ENCODE measurements around the gene SHLD3. TPM values are rescaled to one million over a fixed set of nuclear protein-coding genes. Genes with fewer than 3 reads are reported as not detected.
A peak's percentile ranks its signal among the peaks of the same experiment; 100 is the strongest.

Gene SHLD3
- polyA plus RNA-seq, 1 donor = 6.1 TPM

- Histone ChIP-seq H3K9me3 (ENCODE audit: control insufficient read depth, low read depth, low read length) (no peaks in the 10 kb centered on the region), H3K4me3 (ENCODE audit: low read length) (peak within 1 kb of the TSS; percentile 88), H3K4me1 (ENCODE audit: control insufficient read depth, insufficient read depth, low read length) (peaks cover 4% of the 10 kb centered on the region), H3K27me3 (ENCODE audit: control insufficient read depth, insufficient read depth, low read length) (no peaks in the 10 kb centered on the region), H3K27ac (ENCODE audit: low read length) (peak within 1 kb of the TSS; percentile 86), H3K36me3 (ENCODE audit: control insufficient read depth, insufficient read depth, low read length) (no peaks in the 10 kb centered on the region)
- WGBS (ENCODE audit: insufficient coverage, low lambda C conversion rate) = 0% methylated on average over 2 of the region's 32 CpGs
- DNase-seq = peak; percentile 95 to 97
These were observed 729 bp upstream of the SHLD3 start, which contains the start of gene TRIM23 for GRCh38 chr5:65624025-65624570. TSS of gene TRIM23 (minus strand) at chr5:65624333. CDS start at chr5:65624274, 59 bp downstream.

- H3K4me3 ChIP-seq (ENCODE audit: low read length) = peak overlapping the region; percentile 88
- H3K36me3 ChIP-seq (ENCODE audit: control insufficient read depth, insufficient read depth, low read length) = peaks cover 7% of the 10 kb centered on the region
- no peaks in the 10 kb centered on the region for H3K27me3 ChIP-seq (ENCODE audit: control insufficient read depth, insufficient read depth, low read length)
- H3K4me1 ChIP-seq (ENCODE audit: control insufficient read depth, insufficient read depth, low read length) = peaks cover 4% of the 10 kb centered on the region
- H3K27ac ChIP-seq (ENCODE audit: low read length) = peak overlapping the region; percentile 86
- H3K9me3 ChIP-seq (ENCODE audit: control insufficient read depth, low read depth, low read length) = no peaks in the 10 kb centered on the region
- peak in 1 of 2 donors; percentile 12 for DNase-seq
- WGBS (ENCODE audit: insufficient coverage, low lambda C conversion rate) = 57% methylated on average over 3 of the region's 6 CpGs
These were observed 916 bp downstream of the SHLD3 start for GRCh38 chr5:65625743-65626142.

GRCh38 chr5:65630981-65631380 is 6.2 kb downstream of the SHLD3 start:
- Histone ChIP-seq H3K4me3 (ENCODE audit: low read length) (no peak overlapping the region), H3K27me3 (ENCODE audit: control insufficient read depth, insufficient read depth, low read length) (no peaks in the 10 kb centered on the region), H3K9me3 (ENCODE audit: control insufficient read depth, low read depth, low read length) (no peaks in the 10 kb centered on the region), H3K27ac (ENCODE audit: low read length) (no peak overlapping the region), H3K36me3 (ENCODE audit: control insufficient read depth, insufficient read depth, low read length) (peaks cover 9% of the 10 kb centered on the region), H3K4me1 (ENCODE audit: control insufficient read depth, insufficient read depth, low read length) (peaks cover 4% of the 10 kb centered on the region)
- DNase-seq = peak in 1 of 2 donors; percentile 5

- no peaks in the 10 kb centered on the region for H3K9me3 ChIP-seq (ENCODE audit: control insufficient read depth, low read depth, low read length)
- no peak overlapping the region for H3K4me3 ChIP-seq (ENCODE audit: low read length)
- no peak for DNase-seq
- peaks cover 25% of the 10 kb centered on the region for H3K36me3 ChIP-seq (ENCODE audit: control insufficient read depth, insufficient read depth, low read length)
- no peaks in the 10 kb centered on the region for H3K4me1 ChIP-seq (ENCODE audit: control insufficient read depth, insufficient read depth, low read length)
- H3K27me3 ChIP-seq (ENCODE audit: control insufficient read depth, insufficient read depth, low read length) = no peaks in the 10 kb centered on the region
- WGBS (ENCODE audit: insufficient coverage, low lambda C conversion rate) = 83% methylated on average over 1 of the region's 4 CpGs
- no peak overlapping the region for H3K27ac ChIP-seq (ENCODE audit: low read length)
These were observed 15.4 kb downstream of the SHLD3 start for GRCh38 chr5:65640240-65640639.

GRCh38 chr5:65646938-65647337 is 22.1 kb downstream of the SHLD3 start:
- Histone ChIP-seq H3K27ac (ENCODE audit: low read length) (no peak overlapping the region), H3K4me1 (ENCODE audit: control insufficient read depth, insufficient read depth, low read length) (no peaks in the 10 kb centered on the region), H3K27me3 (ENCODE audit: control insufficient read depth, insufficient read depth, low read length) (no peaks in the 10 kb centered on the region), H3K9me3 (ENCODE audit: control insufficient read depth, low read depth, low read length) (no peaks in the 10 kb centered on the region), H3K4me3 (ENCODE audit: low read length) (no peak overlapping the region), H3K36me3 (ENCODE audit: control insufficient read depth, insufficient read depth, low read length) (peaks cover 5% of the 10 kb centered on the region)
- no CpG with 5 or more reads among the region's 2 CpGs for WGBS (ENCODE audit: insufficient coverage, low lambda C conversion rate)
- no peak for DNase-seq

- no peaks in the 10 kb centered on the region for H3K4me1 ChIP-seq (ENCODE audit: control insufficient read depth, insufficient read depth, low read length)
- H3K4me3 ChIP-seq (ENCODE audit: low read length) = no peak overlapping the region
- H3K36me3 ChIP-seq (ENCODE audit: control insufficient read depth, insufficient read depth, low read length) = peaks cover 2% of the 10 kb centered on the region
- DNase-seq = no peak
- no peaks in the 10 kb centered on the region for H3K27me3 ChIP-seq (ENCODE audit: control insufficient read depth, insufficient read depth, low read length)
- no peak overlapping the region for H3K27ac ChIP-seq (ENCODE audit: low read length)
- H3K9me3 ChIP-seq (ENCODE audit: control insufficient read depth, low read depth, low read length) = no peaks in the 10 kb centered on the region
These were observed 23.1 kb downstream of the SHLD3 start for GRCh38 chr5:65647941-65648340.

- Histone ChIP-seq H3K27me3 (ENCODE audit: control insufficient read depth, insufficient read depth, low read length) (no peaks in the 10 kb centered on the region), H3K9me3 (ENCODE audit: control insufficient read depth, low read depth, low read length) (no peaks in the 10 kb centered on the region), H3K36me3 (ENCODE audit: control insufficient read depth, insufficient read depth, low read length) (peaks cover 4% of the 10 kb centered on the region), H3K4me3 (ENCODE audit: low read length) (no peak overlapping the region), H3K27ac (ENCODE audit: low read length) (no peak overlapping the region), H3K4me1 (ENCODE audit: control insufficient read depth, insufficient read depth, low read length) (no peaks in the 10 kb centered on the region)
- 20% methylated on average over 1 of the region's 5 CpGs for WGBS (ENCODE audit: insufficient coverage, low lambda C conversion rate)
- DNase-seq = peak in 1 of 2 donors; percentile 31
These were observed 26.3 kb downstream of the SHLD3 start for GRCh38 chr5:65651144-65651543.

- no CpG with 5 or more reads among the region's 2 CpGs for WGBS (ENCODE audit: insufficient coverage, low lambda C conversion rate)
- H3K36me3 ChIP-seq (ENCODE audit: control insufficient read depth, insufficient read depth, low read length) = peaks cover 6% of the 10 kb centered on the region
- no peaks in the 10 kb centered on the region for H3K9me3 ChIP-seq (ENCODE audit: control insufficient read depth, low read depth, low read length)
- H3K27me3 ChIP-seq (ENCODE audit: control insufficient read depth, insufficient read depth, low read length) = no peaks in the 10 kb centered on the region
- no peak overlapping the region for H3K27ac ChIP-seq (ENCODE audit: low read length)
- no peaks in the 10 kb centered on the region for H3K4me1 ChIP-seq (ENCODE audit: control insufficient read depth, insufficient read depth, low read length)
- no peak overlapping the region for H3K4me3 ChIP-seq (ENCODE audit: low read length)
- no peak for DNase-seq
These were observed 29.9 kb downstream of the SHLD3 start for GRCh38 chr5:65654713-65655112.

GRCh38 chr5:65663804-65664521 is 39.1 kb downstream of the SHLD3 start:
- 100% methylated on average over 1 of the region's 1 CpG for WGBS (ENCODE audit: insufficient coverage, low lambda C conversion rate)
- no peak for DNase-seq
- Histone ChIP-seq H3K27me3 (ENCODE audit: control insufficient read depth, insufficient read depth, low read length) (no peaks in the 10 kb centered on the region), H3K36me3 (ENCODE audit: control insufficient read depth, insufficient read depth, low read length) (peaks cover 18% of the 10 kb centered on the region), H3K4me3 (ENCODE audit: low read length) (no peak overlapping the region), H3K9me3 (ENCODE audit: control insufficient read depth, low read depth, low read length) (no peaks in the 10 kb centered on the region), H3K4me1 (ENCODE audit: control insufficient read depth, insufficient read depth, low read length) (no peaks in the 10 kb centered on the region), H3K27ac (ENCODE audit: low read length) (no peak overlapping the region)

- DNase-seq = no peak
- no peak overlapping the region for H3K27ac ChIP-seq (ENCODE audit: low read length)
- H3K9me3 ChIP-seq (ENCODE audit: control insufficient read depth, low read depth, low read length) = no peaks in the 10 kb centered on the region
- H3K4me1 ChIP-seq (ENCODE audit: control insufficient read depth, insufficient read depth, low read length) = no peaks in the 10 kb centered on the region
- WGBS (ENCODE audit: insufficient coverage, low lambda C conversion rate) = 100% methylated on average over 1 of the region's 7 CpGs
- no peaks in the 10 kb centered on the region for H3K27me3 ChIP-seq (ENCODE audit: control insufficient read depth, insufficient read depth, low read length)
- H3K4me3 ChIP-seq (ENCODE audit: low read length) = no peak overlapping the region
- peaks cover 7% of the 10 kb centered on the region for H3K36me3 ChIP-seq (ENCODE audit: control insufficient read depth, insufficient read depth, low read length)
These were observed 43.9 kb downstream of the SHLD3 start for GRCh38 chr5:65668696-65669095.

- Histone ChIP-seq H3K4me1 (ENCODE audit: control insufficient read depth, insufficient read depth, low read length) (no peaks in the 10 kb centered on the region), H3K9me3 (ENCODE audit: control insufficient read depth, low read depth, low read length) (no peaks in the 10 kb centered on the region), H3K27me3 (ENCODE audit: control insufficient read depth, insufficient read depth, low read length) (no peaks in the 10 kb centered on the region), H3K4me3 (ENCODE audit: low read length) (no peak overlapping the region), H3K36me3 (ENCODE audit: control insufficient read depth, insufficient read depth, low read length) (peaks cover 2% of the 10 kb centered on the region), H3K27ac (ENCODE audit: low read length) (no peak overlapping the region)
- DNase-seq = no peak
- WGBS (ENCODE audit: insufficient coverage, low lambda C conversion rate) = no CpG with 5 or more reads among the region's 1 CpG
These were observed 48.0 kb downstream of the SHLD3 start for GRCh38 chr5:65672796-65673195.

Measured in large intestine (tissue), 3 donors.